NCI-H1417 (cell line): Measurements from ENCODE around the gene ULK2.
"Not testable (repeated sequence)": the region's sequence is repeated elsewhere in the genome, so short reads cannot be mapped to it uniquely, and the experiment has no call there.

Source experiments
- DNase-seq, 3 experiments: peaks; one replicate each; lab custom pipeline; 2025; lab: John Stamatoyannopoulos, UW

Gene ULK2

DNA sequence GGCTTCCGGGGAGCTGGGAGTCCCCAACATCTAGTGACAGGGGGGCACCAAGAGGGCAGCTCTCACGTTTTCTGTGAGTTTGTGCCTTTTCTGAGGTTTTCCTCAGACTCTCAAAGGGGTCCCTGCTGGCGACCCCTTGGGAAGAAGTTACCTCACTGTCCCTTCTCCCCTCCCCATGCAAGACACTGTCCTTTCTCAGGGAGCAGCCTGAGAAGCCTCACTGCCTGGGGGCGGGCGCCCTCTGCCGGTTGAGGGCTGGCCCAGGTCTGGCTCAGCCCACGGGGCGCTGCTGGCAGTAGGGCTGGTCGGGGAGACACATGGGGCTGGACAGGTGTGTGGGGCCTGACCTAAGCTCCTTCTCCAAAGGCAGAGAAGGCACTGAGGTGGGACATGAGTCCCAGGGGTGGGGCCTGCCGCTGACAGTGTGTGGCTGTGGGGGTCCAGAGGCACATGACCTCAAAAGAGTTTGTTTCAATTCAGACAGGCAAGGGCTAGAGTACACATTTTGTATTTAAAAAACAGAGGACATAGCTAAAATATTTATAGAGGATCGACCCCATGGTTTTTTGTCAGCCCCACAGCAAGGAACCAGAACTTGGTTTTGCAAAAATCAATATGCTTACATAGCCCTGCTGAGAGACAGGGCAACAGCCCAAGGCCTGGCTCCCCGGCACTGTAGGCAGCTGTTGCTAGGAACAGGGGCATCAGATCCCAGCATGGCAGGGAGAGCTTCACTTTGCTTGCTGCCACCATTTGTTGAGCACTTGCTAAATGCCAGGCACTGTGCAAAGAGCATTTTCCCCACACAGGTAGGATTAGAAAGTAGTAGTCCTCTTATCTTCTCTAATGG is 101.1 kb downstream of the ULK2 start:
- DNase-seq, result peak; percentile 26 to 65 (median 48)

DNA sequence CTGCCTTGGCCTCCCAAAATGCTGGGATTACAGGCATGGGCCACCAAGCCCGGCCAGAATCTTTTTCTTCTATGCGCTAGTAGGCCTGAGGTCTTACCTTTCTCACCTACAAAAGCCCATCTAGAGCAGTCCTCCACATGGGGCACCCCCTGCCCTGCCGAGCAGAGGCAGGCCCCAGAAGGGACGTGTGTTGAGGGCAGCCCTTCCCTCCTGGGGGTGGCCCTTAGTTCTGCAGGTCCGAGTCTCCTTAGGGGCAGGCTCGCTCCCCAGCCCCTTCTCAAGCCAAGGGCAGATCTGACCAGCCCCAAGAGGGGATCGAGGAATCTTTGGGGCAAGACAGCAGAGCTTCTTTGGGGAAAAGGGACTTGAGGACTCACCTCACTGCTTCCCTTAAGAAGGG is 101.7 kb downstream of the ULK2 start:
- DNase-seq, result no peak

DNA sequence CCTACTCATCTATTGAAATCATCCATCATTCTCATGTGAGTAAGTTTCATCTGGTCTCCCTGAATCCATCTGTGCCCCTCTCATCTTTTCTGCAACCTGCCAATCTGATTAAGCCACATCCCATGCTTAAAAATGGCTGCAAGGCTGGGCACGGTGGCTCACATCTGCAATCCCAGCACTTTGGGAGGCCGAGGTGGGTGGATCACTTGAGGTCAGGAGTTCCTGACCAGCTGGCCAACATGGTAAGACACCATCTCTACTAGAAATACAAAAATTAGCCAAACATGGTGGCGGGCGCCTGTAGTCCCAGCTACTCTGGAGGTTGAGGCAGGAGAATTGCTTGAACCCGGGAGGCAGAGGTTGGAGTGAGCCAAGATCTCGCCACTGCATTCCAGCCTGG is 103.7 kb downstream of the ULK2 start:
- DNase-seq, result not testable (repeated sequence)

DNA sequence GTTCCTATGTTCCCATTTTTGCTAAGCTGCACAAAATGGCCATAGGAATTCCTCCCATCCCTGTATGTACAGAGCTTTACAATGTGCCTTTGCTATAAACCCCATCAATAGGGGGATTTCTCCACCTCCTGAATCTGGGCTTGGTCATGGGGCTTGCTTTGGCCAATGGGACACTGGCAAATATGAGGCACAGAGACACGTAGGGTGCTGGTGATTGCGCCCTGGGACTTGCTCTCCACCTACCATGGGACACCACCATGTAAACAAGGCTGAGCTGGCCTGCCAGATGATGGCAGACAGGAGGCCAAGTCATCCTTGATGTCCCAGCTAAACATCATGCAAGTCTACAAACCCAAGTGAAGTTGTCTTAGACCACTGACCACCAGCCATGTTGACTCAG is 104.3 kb downstream of the ULK2 start:
- no peak for DNase-seq

DNA sequence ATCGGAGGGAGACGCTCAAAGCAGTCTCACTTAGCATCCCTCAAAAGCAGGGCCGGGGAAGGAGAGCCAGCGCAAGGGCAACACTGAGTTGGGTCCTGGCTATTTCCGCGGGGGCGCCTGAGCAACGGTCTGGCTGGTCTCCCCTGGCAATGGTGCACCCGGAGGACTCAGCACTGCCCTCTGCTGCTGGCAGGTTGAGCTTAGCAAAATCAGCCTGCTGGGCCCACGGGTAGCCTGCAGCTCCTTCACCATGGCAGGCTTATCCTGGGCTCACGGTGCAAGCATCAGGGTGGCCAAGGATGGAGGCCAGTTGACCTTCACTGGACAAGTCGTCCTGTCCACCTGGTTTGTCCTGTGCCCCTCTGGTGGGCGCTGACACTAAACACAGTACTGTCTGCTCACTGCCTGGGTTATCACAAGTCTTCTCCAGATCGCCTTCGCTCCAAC is 105.2 kb downstream of the ULK2 start:
- peak; percentile 23 to 63 (median 25) for DNase-seq

DNA sequence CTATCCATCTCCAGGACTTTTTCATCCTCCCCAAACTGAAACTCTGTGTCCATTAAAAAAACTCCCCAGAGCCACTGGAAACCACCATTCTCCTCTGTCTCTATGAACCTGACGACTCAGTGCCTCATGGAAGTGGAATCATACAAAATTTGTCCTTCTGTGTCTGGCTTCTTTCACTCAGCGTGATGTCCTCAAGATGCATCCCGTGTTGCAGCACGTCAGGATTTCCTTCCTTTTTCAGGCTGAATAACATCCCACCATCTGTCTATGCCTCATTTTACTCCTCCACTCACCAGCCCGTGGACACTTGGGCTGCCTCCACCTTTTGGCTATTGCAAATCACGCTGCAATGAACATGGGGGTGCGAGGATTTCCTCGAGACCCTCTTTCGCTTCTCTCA is 107.0 kb downstream of the ULK2 start:
- DNase-seq, result no peak

DNA sequence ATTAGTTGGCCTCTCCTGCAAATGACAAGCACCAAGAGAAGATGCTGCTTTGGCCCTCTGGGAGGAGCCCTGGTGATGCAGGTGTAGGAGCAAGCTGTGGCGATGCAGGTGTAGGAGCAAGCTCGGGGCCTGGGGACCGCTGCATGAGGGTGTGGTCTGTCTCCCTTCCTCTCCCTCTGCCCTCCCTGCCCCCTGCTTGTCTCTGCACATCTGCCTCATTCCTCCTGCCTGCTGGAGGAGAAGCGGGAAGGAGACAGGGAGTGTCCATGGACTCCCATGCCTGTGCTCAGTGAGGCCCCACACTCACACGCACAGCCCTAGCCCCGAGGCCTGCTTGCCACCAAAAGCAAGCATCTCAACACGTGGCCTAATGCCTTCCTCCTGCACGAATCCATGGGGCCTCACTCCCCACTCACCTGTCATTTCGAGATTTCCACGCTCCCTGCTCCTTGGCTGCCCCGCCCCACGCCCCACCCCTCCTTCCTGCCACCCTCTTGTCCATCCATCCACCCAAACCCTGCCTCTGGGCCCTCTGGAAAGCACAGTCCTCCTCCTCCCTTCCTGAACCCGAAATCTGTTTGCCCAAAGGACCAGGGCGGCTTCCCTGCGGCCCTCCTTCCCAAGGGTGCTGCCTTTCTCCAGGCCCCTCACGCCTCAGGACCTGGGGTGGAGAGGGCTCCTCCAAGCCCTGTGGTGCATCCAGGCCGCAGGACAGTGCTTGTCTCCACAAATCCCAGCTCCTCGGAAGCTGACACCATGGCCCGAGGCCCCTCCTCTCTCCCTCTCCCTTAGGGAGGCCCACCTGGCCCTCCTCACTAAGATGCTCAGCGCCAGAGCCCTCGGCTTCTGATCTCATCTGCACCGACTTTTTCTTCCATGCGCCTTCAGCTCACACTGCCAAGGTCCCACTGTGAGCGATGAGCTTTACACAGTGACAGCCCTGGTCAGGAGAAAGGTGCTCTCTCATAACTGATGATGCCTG is 107.9 kb downstream of the ULK2 start:
- DNase-seq, result no peak

DNA sequence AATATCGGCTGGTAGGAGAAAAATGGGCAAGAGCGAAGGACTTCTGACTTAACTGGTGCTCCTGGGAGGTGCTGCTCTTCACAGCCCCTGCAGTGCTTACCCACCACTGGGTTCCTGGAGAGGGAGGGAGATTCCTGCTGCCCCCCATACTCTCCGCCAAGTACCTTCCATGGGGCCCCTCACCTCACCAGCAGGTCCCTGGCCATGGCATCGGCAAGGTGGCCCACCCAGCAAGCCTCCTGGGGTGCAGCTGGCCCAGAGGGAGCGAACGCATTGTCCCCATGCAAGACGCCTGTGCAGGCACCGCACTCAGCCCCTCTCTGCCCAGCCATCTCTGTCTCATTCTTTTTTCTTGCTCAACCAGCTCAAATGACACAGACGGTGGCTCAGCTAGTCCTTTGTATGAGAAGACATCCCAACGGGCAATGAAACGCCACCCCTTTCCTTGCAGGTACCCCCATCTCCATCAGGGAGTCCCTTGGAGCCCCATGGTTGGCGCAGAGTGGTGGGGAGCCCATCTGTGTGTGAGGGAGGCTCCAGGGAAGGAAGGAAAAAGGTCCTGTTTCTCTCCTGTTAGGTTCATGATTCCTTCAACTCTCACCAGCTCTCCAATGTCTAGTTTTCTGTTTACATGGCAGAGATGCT is 110.1 kb downstream of the ULK2 start:
- no peak for DNase-seq

DNA sequence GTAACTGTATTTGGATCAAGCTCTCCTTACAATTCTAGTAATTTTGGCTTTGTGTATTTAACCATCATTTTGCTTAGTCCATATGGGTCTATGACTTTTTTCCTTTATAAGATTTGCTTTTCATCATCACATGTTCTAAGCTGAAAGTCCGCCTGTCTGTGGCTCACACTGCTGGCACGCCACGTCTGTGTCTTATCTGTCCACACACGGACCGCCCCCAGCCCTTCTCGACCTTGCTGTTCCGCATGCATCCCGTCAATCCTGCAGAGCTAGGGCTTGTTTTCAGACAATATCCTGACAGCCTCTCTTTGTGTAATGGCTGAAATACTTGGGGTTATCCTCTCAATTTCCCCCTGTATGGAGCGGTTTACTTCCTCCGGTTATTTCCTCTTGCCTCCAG is 111.2 kb downstream of the ULK2 start:
- DNase-seq, result no peak

DNA sequence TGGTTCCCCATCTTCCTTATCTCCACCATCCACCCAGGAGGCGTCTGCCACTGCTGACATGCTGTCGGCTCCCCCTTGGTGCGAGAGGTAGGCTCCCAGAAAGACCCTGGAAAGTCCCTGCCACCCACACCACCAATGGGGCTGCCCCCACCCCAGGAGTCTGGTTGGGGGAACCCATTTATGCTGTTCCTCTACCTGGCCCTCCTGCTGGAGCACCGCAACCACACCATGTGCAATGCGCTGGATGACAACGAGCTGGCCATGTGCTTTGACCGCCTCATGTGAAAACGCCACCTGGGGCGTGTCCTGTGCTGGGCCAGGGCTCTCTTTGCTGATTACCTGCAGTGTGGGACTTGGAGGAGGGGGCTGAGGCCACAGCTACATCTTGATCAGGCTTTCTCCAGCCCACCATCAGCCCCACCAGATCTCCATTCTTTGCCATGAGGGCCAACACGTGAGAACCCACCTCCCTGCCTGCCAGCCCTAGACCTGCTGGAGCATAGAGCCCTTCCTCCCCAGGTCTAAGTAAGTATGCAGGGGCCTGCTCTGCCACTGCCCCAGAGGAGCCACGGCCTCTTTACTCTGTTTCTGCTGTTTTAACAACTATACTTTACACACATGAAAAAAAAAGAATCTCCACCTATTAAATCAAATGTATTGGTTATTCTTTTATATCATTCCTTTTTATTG is 111.8 kb downstream of the ULK2 start:
- no peak for DNase-seq

DNA sequence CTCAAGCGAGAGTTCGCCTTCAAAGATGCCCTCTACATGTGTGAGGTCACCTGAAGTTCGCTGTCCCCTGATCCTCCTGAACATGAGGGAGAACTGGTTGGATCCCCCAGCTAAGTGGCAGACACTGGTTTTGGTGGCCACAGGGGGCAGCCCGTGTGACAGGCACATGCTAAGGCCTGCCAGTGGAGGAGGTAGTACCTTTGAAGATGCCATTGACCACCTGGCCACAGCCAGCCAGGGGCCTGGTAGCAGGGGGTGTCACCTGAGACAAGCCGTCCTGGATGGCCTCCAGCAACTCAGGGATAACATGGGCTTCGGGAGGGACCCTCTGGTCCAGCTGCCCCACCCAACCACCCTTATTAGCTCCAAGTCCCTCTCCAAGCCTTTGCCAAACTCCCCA is 112.3 kb downstream of the ULK2 start:
- DNase-seq, result no peak

DNA sequence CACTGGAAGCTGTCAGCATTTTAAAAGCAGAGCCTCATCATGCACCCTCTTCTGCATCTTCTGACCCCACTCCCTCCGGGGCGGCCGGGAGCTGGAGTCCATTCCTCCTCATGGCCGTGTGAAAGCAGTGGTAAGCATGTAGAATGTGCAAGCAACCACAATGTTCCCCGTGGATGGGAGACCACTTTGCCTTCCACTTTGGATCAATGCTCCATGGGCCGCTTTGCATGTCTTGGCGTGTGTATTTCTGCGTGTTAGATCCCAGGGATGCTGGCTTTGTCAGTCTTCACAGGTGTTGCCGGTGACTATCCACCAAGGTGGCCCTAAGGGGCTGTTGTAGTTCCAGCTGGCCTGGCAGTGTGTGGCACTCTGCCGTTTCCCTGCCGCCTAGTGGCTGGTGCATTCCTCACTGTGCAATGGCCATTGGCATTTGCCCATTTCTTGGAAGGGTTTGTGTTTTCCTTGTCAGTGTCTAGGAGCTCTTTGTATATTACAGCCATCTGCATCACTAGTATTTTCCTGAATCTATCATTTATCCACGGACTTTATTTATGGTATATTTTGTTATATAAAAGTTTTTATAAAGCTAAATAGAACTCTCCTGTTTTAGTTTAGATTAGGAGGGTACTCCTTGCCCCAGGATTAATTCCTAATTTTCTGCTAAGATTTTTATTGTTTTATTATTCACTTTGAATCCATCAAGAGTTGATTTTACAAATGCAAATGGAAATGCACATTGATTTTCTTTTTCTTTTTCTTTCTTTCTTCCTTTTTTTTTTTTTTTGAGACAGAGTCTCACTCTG is 113.9 kb downstream of the ULK2 start:
- peak in 2 of 3 experiments; percentile 1 to 32 for DNase-seq

DNA sequence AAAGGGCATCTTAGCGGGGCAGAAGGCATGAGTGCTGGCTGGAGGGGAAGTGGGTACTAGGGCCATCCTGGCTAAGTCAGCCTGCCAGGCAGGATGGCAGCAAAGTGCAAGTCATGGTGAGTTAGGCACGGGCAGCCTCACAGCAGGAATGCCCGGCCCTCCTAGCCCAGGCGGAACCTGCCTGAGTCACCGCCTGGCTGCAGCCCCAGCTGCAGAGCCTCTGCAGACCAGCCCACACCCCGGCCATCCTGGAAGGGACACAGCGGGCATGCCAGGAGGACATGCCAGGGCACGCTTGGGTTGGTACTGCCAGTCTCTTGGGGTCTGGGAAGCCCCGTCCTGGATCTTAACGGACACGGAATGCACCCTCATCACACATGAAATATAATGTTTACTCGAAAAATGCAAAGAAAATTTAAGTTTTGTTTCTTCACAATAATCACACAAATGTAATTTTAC is 114.7 kb downstream of the ULK2 start:
- peak in 2 of 3 experiments; percentile 1 to 9 for DNase-seq

DNA sequence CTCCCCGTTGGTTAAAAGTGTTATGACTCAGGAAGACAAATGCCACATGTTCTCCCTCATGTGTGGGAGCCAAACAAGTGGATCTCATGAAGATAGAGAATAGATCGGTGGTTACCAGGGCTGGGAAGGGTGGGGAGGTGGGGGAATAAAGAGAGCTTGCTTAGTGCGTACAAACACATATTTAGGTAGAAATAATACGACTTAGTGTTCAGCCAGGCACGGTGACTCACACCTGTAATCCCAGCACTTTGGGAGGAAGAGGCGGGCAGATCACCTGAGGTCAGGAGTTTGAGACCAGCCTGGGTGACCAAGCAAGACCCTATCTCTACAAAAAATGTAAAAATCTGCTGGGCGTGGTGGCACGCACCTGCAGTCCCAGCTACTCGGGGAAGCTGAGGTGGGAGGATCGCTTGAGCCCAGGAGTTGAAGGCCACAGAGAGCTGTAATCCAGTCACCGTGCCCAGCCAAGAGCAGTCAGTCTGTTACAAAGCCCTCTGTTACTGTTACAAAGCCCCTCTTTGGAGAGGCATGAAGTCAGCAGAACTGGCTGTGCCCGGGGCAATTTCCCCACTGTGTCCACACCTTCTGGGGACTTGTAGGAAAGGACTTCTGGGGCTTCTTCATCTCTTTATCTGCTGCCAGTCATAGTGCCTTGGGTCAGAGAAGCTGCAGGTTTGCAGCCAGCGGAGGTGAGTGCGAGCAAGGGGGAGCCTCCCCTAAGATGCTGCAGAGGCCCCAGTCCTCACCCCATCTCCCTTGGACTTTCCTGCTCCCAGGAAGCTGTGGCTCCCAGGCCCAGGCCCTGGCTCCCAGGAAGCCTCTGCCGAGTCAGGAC is 115.3 kb downstream of the ULK2 start:
- no peak for DNase-seq

DNA sequence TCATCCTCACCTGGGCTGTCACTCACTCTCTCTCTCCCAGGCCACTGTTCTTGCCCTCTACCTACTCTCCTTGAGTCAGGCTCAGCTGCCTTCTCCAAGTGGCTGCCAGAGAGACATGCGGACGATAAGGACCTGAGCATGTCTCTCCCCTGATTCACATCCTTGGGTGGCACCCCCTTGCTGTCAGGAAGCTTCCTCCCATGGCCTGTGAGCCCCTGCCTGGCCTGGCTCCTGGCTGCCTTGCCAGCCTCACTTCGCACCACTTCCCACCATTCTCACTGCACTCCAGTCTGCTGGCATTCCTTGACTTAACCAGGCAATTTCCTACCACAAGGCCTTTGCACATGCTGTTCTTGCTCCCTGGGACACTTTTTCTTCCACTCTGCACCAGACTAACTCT is 116.9 kb downstream of the ULK2 start:
- DNase-seq, result no peak

DNA sequence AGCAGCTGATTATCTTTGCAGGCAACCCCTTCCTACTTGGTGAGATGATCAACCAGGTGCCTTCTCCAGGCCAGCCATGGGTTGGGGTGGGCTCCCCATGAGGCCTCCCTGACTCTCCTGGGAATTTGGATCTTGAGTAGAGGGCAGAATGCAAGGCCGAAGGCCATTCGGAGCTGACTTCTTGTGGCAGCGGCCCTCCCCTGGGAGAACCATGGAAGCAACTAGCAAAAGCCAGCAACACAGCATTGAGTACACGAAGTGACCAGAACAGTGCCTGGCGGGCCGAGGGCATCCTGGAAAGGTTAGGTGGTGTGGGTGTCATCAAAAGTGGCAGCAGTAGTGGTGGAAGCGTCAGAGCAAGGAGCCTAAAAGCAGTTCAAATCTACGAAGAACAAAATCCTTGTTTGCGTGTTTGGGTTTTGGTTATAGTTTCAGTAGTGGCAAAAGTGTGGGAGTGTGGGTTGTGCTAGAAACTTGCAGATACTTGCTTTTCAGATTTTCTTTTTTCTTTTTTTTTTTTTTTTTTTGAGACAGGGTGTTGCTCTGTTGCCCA is 117.6 kb downstream of the ULK2 start:
- no peak for DNase-seq

DNA sequence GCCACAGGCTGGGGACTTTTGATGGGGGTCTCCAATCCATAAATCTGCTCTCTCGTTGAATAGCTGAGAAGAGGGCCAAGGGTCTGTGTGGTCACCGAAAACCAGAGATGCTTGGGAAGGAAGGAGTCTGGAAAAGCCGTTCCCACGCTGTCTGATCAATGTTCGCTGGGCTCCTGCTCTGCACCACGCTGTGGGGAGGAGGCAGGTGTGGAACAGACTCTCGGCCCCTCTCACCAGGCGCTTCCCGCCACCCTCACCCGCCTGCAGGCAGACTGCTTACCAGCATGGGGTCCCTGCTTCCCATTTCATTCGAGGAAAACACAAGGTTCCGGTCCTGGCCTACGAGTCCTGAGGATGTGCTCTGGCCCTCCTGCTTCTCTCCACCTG is 118.9 kb downstream of the ULK2 start:
- DNase-seq, result peak in 1 of 3 experiments; percentile 14

DNA sequence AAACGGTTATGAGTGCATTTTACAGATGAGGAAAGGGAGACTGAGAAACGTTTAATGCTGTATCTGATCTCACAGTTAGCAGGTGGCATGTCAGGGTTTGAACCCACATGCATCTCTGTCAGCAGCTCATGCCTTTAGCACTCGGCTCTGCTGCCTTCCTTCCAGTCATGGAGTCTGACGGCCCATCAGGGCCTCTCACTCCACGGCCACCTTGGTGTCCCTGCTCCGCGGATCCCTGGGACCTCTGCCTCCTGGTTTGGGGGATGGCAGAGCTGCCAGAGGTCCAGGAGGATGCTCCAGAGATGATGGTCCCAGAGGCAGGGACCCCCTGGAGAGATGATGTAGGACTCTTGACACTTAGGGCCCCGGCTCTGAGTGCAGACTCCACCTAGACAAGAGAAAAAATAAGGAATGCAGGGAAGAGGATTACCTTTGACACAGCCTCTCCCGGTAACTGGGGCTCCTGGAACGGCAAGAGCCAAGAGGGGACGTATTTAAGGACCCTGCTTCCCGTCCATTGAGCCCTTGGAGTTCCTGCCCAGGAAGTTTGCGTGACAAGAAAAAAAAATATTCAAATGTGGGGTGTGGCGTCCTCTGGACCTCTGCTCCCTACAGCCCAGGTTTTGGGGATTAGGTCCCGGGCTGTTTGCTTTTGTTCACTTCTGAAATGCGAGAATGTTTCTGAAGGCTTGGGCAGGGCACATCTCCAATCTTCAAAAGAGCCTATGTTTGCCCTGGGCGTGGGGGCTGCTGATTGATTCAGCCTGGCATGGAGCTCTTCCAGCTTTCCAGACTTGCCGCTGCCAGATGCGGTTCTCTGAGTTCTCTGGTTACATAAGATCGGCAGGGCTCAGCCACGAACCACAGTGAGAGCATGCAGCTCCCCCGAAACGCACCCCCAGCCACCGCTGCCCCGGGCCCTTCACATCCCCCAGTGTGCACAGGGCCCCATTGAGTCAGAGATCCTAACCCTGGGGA is 119.6 kb downstream of the ULK2 start, which contains the start of gene ALDH3A1:
ALDH3A1 (minus strand) TSS at position 470 of the 978 bp plus-strand sequence. CDS start 3,169 bp downstream, outside the sequence.
- DNase-seq, result no peak
